Prostate gland (tissue), 2 donors: ENCODE measurements around the gene MYCBP2.

Experiments used
- CTCF ChIP-seq, 4 experiments: fragments of 200-600 bp in 2 of 4; fragments of 450-650 bp in 2 of 4; sonication (generic) in 2 of 4; IDR thresholded peaks; 1 replicate in 3 of 4; 2 replicates in 1 of 4; pipeline ENCODE4 v1.5.1; 2016 to 2019; ENCODE audit warnings: antibody characterized with exemption in 4 of 4, mild to moderate bottlenecking in 2 of 4, moderate library complexity in 2 of 4
- POLR2A ChIP-seq: fragments of 450-650 bp; IDR thresholded peaks from one replicate; pipeline ENCODE4 v1.6.1; 2016; ENCODE audit warnings: antibody characterized with exemption, mild to moderate bottlenecking
- POLR2AphosphoS5 ChIP-seq: sonication (generic); formaldehyde crosslinking; IDR thresholded peaks from one replicate; pipeline ENCODE4 v1.6.1; 2017; ENCODE audit warnings: antibody characterized with exemption

- TF ChIP-seq CTCF (IDR thresholded peaks at IDR 0.05): no peak
- TF ChIP-seq POLR2AphosphoS5: no peak
- no peak for TF ChIP-seq POLR2A
Measured at GRCh38 chr13:77177646-77178045, 149.2 kb downstream of the MYCBP2 start.
